ENCODE data around the gene OR1I1. TPM values are rescaled to one million over a fixed set of nuclear protein-coding genes. Genes with fewer than 3 reads are reported as not detected.

The OR1I1 gene
- total RNA-seq, 1 donor, result not detected

GRCh38 chr19:15136234-15136954 is 54.4 kb downstream of the OR1I1 start:
- peak; percentile 14 for DNase-seq (ENCODE audit: low read depth)
- no peak overlapping the region for H3K4me3 ChIP-seq (ENCODE audit: low read depth, low read length)
- no peak for TF ChIP-seq CTCF (IDR thresholded peaks at IDR 0.05; ENCODE audit: insufficient read depth, low read length)

- TF ChIP-seq CTCF (IDR thresholded peaks at IDR 0.05; ENCODE audit: insufficient read depth, low read length), result no peak
- no peak overlapping the region for H3K4me3 ChIP-seq (ENCODE audit: low read depth, low read length)
- peak; percentile 42 for DNase-seq (ENCODE audit: low read depth)
Observed at GRCh38 chr19:15137777-15138176, 55.8 kb downstream of the OR1I1 start.

- no peak for DNase-seq (ENCODE audit: low read depth)
- no peak for TF ChIP-seq CTCF (IDR thresholded peaks at IDR 0.05; ENCODE audit: insufficient read depth, low read length)
- H3K4me3 ChIP-seq (ENCODE audit: low read depth, low read length), result no peak overlapping the region
Observed at GRCh38 chr19:15138427-15138826, 56.4 kb downstream of the OR1I1 start.

- no peak for TF ChIP-seq CTCF (IDR thresholded peaks at IDR 0.05; ENCODE audit: insufficient read depth, low read length)
- DNase-seq (ENCODE audit: low read depth), result no peak
- H3K4me3 ChIP-seq (ENCODE audit: low read depth, low read length), result no peak overlapping the region
Observed at GRCh38 chr19:15141143-15141542, 59.1 kb downstream of the OR1I1 start.

- DNase-seq (ENCODE audit: low read depth), result no peak
- TF ChIP-seq CTCF (IDR thresholded peaks at IDR 0.05; ENCODE audit: insufficient read depth, low read length), result no peak
- H3K4me3 ChIP-seq (ENCODE audit: low read depth, low read length), result no peak overlapping the region
Observed at GRCh38 chr19:15142313-15142712, 60.3 kb downstream of the OR1I1 start.

Other genes starting within 250 kb of the OR1I1 start
- gene OR7A5, start 247.0 kb upstream of the OR1I1 start, total RNA-seq (ENCODE audit: low replicate concordance), result not detected in 2 replicates
- gene OR7C1, start 247.0 kb upstream of the OR1I1 start, total RNA-seq (ENCODE audit: low replicate concordance), result not detected in 2 replicates
- gene OR7A10, start 233.3 kb upstream of the OR1I1 start, total RNA-seq (ENCODE audit: low replicate concordance), result not detected in 2 replicates
- gene OR7A17, start 196.1 kb upstream of the OR1I1 start, total RNA-seq (ENCODE audit: low replicate concordance), result not detected in 2 replicates
- not detected in 2 replicates for gene OR7C2, start 140.7 kb upstream of the OR1I1 start, total RNA-seq (ENCODE audit: low replicate concordance)
- gene SLC1A6, start 102.3 kb upstream of the OR1I1 start, total RNA-seq (ENCODE audit: low replicate concordance), result not detected in 2 replicates
- not detected in 2 replicates for gene CASP14, start 32.7 kb upstream of the OR1I1 start, total RNA-seq (ENCODE audit: low replicate concordance)
- 36.2 and 46.9 TPM in 2 replicates for gene SYDE1, start 25.2 kb downstream of the OR1I1 start, total RNA-seq (ENCODE audit: low replicate concordance)
- 39.4 and 44.4 TPM in 2 replicates for gene NOTCH3, start 118.8 kb downstream of the OR1I1 start, total RNA-seq (ENCODE audit: low replicate concordance)
- 0.09 TPM in 1 of 2 replicates, not detected in the other for gene EPHX3, start 150.2 kb downstream of the OR1I1 start, total RNA-seq (ENCODE audit: low replicate concordance)